Breast epithelium (tissue), 4 donors: ENCODE data around the gene TOP1. TPM values are rescaled to one million over a fixed set of nuclear protein-coding genes. Genes with fewer than 3 reads are reported as not detected.

Source experiments
- DNase-seq, 2 donors: peaks; one replicate each; pipeline ENCODE4 v3.0.0-alpha.2; 2019; ENCODE audit warnings: low spot score in 2 of 2
- H3K27ac ChIP-seq, 2 donors: fragments of 200-600 bp; sonication (generic) in 1 of 2; one replicate each; pipeline ENCODE4 v1.5.1; 2016 to 2019; ENCODE audit warnings: mild to moderate bottlenecking in 1 of 2
- H3K27me3 ChIP-seq, 2 donors: fragments of 200-600 bp; sonication (generic) in 1 of 2; one replicate each; pipeline versions ENCODE4 v1.5.1 to v1.6.0; 2017 to 2019; ENCODE audit warnings: control low read depth in 1 of 2, mild to moderate bottlenecking in 1 of 2
- H3K36me3 ChIP-seq: fragments of 200-600 bp; one replicate; pipeline ENCODE4 v1.5.1; 2019
- H3K4me1 ChIP-seq, 2 donors: fragments of 200-600 bp; sonication (generic); one replicate each; pipeline ENCODE4 v1.5.1; 2016 to 2019; ENCODE audit warnings: control low read depth in 1 of 2
- H3K4me3 ChIP-seq, 3 donors: fragments of 200-600 bp; sonication (generic); 1 replicate in 2 of 3; 2 replicates in 1 of 3; pipeline ENCODE4 v1.5.1; 2016 to 2019; ENCODE audit warnings: mild to moderate bottlenecking in 3 of 3, moderate library complexity in 2 of 3
- H3K9me3 ChIP-seq, 2 donors: fragments of 200-600 bp; sonication (generic) in 1 of 2; one replicate each; pipeline ENCODE4 v1.5.1; 2016 to 2019; ENCODE audit warnings: control low read depth in 1 of 2
- CTCF ChIP-seq, 3 donors: fragments of 450-650 bp; IDR thresholded peaks; one replicate each; pipeline ENCODE4 v1.5.1; 2016 to 2017; ENCODE audit warnings: antibody characterized with exemption in 3 of 3, mild to moderate bottlenecking in 3 of 3, moderate library complexity in 3 of 3
- POLR2A ChIP-seq: fragments of 450-650 bp; IDR thresholded peaks from one replicate; pipeline ENCODE4 v1.6.1; 2016; ENCODE audit warnings: antibody characterized with exemption, mild to moderate bottlenecking, moderate library complexity
- POLR2AphosphoS5 ChIP-seq, 3 donors: sonication (generic); formaldehyde crosslinking; IDR thresholded peaks; one replicate each; pipeline ENCODE4 v1.6.1; 2017; ENCODE audit warnings: antibody characterized with exemption in 3 of 3
- intact Hi-C: fragments of 100-400 bp; cut with DNase I; formaldehyde crosslinking; loops from one replicate; pipeline ENCODE4 v1.15.1; 2023; ENCODE audit warnings: low total_unique reads
- total RNA-seq, 3 donors: library from RNA; depleted of rRNA; stranded (reverse); fragments of >200 nt; gene quantifications; one replicate each; pipeline ENCODE4 v1.1.0, GENCODE V29; 2016

TOP1 gene
- total RNA-seq, 3 donors from 2014 or later, result 24.0 to 41.6 (median 40.3) TPM

GRCh38 chr20:40991181-40991889 lies 37.3 kb upstream of the TOP1 start:
- intact Hi-C loops, result loop anchor here (10.0 kb wide), 1 partner anchor 103 kb away; no protein-coding TSS in a partner anchor
- Histone ChIP-seq H3K36me3 (no peaks in the 10 kb centered on the region), H3K4me1 (no peaks in the 10 kb centered on the region), H3K27me3 (no peaks in the 10 kb centered on the region), H3K27ac (no peak overlapping the region), H3K4me3 (no peak overlapping the region), H3K9me3 (no peaks in the 10 kb centered on the region)
- DNase-seq, result no peak
- TF ChIP-seq POLR2AphosphoS5 (IDR thresholded peaks at IDR 0.05) (no peak), CTCF (IDR thresholded peaks at IDR 0.05) (no peak), POLR2A (no peak)

GRCh38 chr20:40992349-40993113 lies 36.1 kb upstream of the TOP1 start:
- no peaks in the 10 kb centered on the region for H3K27me3 ChIP-seq
- intact Hi-C loops, result loop anchor here (10.0 kb wide), 1 partner anchor 102 kb away; no protein-coding TSS in a partner anchor
- no peaks in the 10 kb centered on the region for H3K9me3 ChIP-seq
- no peak overlapping the region for H3K27ac ChIP-seq
- H3K4me3 ChIP-seq, result no peak overlapping the region
- H3K4me1 ChIP-seq, result no peaks in the 10 kb centered on the region
- no peaks in the 10 kb centered on the region for H3K36me3 ChIP-seq
- TF ChIP-seq POLR2A (no peak), POLR2AphosphoS5 (IDR thresholded peaks at IDR 0.05) (no peak), CTCF (IDR thresholded peaks at IDR 0.05) (no peak)
- no peak for DNase-seq

DNA sequence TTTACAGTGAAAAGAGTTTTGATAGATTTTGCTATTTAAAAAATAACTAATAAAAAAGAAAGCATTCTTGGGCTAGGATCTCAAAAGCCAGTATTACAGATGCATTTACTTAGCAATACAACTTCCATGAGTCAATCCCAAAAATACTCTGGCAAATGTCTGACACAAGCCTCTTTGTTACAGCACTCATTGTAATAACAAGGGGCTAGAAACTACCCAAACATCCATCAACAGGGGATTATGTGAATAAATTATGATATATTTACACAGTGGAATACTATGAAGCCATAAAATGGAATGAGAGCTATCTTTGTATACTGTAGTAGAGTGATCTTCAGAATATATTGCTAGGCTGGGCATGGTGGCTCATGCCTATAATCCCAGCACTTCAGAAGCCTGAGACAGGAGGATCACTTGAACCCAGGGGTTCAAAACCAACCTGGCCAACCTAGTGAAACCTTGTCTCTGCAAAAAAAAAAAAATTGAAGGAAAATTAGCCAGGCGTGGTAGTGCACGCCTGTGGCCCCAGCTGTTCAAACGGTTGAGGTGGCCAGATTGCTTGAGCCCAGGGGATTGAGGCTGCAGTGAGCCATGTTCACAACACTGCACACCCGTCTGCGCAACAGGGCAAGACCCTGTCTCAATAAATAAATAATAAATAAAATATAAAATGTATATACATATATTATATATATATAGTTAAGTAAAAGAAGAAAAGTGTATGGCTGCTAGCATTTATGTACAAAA lies 34.7 kb upstream of the TOP1 start:
- intact Hi-C loops, result loop anchor here (10.0 kb wide), 1 partner anchor 101 kb away; no protein-coding TSS in a partner anchor

DNA sequence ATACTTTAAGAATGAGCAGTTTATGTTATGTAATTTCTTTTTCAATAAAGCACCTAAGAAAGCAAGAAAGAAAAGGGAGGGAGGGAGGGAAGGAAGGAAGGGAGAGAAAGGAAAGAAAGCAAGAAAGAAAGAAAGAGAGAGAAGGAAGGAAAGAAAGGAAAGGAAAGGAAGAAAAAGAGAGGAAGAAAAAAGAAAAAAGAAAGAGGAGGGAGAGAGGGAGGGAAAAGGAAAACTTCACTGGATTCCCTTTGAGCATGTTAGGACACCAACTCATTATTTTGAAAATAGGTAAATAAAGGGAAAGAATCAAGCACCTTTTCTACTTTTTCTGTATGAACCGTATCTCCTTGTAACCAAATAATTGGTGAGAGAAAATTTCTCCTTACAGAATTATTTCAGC lies 32.3 kb upstream of the TOP1 start:
- Histone ChIP-seq H3K4me3 (no peak overlapping the region), H3K27ac (no peak overlapping the region), H3K4me1 (no peaks in the 10 kb centered on the region), H3K9me3 (no peaks in the 10 kb centered on the region), H3K27me3 (no peaks in the 10 kb centered on the region), H3K36me3 (no peaks in the 10 kb centered on the region)
- DNase-seq, result no peak
- intact Hi-C loops, result loop anchor here (10.0 kb wide), 1 partner anchor 98 kb away; no protein-coding TSS in a partner anchor
- no peak for TF ChIP-seq CTCF (IDR thresholded peaks at IDR 0.05)
- no peak for TF ChIP-seq POLR2A
- TF ChIP-seq POLR2AphosphoS5 (IDR thresholded peaks at IDR 0.05), result no peak

More for the DNA sequence above, 34.7 kb upstream of the TOP1 start:
- H3K27me3 ChIP-seq, result no peaks in the 10 kb centered on the region
- H3K27ac ChIP-seq, result no peak overlapping the region
- H3K36me3 ChIP-seq, result no peaks in the 10 kb centered on the region
- no peak for TF ChIP-seq CTCF (IDR thresholded peaks at IDR 0.05)
- TF ChIP-seq POLR2A, result no peak
- TF ChIP-seq POLR2AphosphoS5 (IDR thresholded peaks at IDR 0.05), result no peak
- H3K9me3 ChIP-seq, result no peaks in the 10 kb centered on the region
- no peak overlapping the region for H3K4me3 ChIP-seq
- no peak for DNase-seq
- no peaks in the 10 kb centered on the region for H3K4me1 ChIP-seq
